CD4-positive, alpha-beta T cell (primary cell): ENCODE results near the gene TECPR1. TPM values are rescaled to one million over a fixed set of nuclear protein-coding genes. Genes with fewer than 3 reads are reported as not detected.

Experiments
- ATAC-seq: fragments of 200-7000 bp; cut with Tn5 transposase; one replicate; pipeline ENCODE4 v1.10.0; 2022; ENCODE audit warnings: mild to moderate bottlenecking; ENCODE audit not compliant: poor library complexity
- CTCF ChIA-PET: fragments of 350-600 bp; sonication (Branson Sonifier 250); formaldehyde crosslinking; loops from one replicate; lab custom pipeline; 2021; ENCODE audit warnings: antibody characterized with exemption, inconsistent platforms; lab: Charles Lee
- POLR2A ChIA-PET: fragments of 350-600 bp; sonication (Branson Sonifier 250); formaldehyde crosslinking; loops from one replicate; lab custom pipeline; 2021; ENCODE audit warnings: antibody characterized with exemption, inconsistent platforms; lab: Charles Lee
- DNase-seq, 14 experiments: peaks; one replicate each; pipeline ENCODE4 v3.0.0-alpha.2; 2013 to 2020; ENCODE audit warnings: mixed read lengths in 2 of 14
- H3K27ac ChIP-seq, 2 donors: one replicate each; pipeline versions ENCODE4 v1.5.1 to v1.7.0; 2013; ENCODE audit warnings: low read length in 2 of 2, low read depth in 1 of 2, mild to moderate bottlenecking in 1 of 2
- H3K27me3 ChIP-seq, 2 experiments: 1 replicate in 1 of 2; 2 replicates in 1 of 2; pipeline versions ENCODE4 v1.6.1 to v1.7.0; 2013; ENCODE audit warnings: low read length in 2 of 2, control low read depth in 1 of 2, mild to moderate bottlenecking in 1 of 2, moderate library complexity in 1 of 2; ENCODE audit not compliant: insufficient read depth in 2 of 2, control insufficient read depth in 1 of 2
- H3K36me3 ChIP-seq: one replicate; pipeline ENCODE4 v1.6.1; 2013; ENCODE audit warnings: low read length, control low read depth; ENCODE audit not compliant: insufficient read depth
- H3K4me1 ChIP-seq: one replicate; pipeline ENCODE4 v1.6.1; 2013; ENCODE audit warnings: low read length, control low read depth; ENCODE audit not compliant: insufficient read depth
- H3K4me3 ChIP-seq: one replicate; pipeline ENCODE4 v1.5.1; 2013; ENCODE audit warnings: mild to moderate bottlenecking, low read length, moderate library complexity
- H3K9me3 ChIP-seq, 2 experiments: 1 replicate in 1 of 2; 2 replicates in 1 of 2; pipeline versions ENCODE4 v1.6.1 to v1.7.0; 2013; ENCODE audit warnings: low read length in 2 of 2, mild to moderate bottlenecking in 2 of 2, control low read depth in 1 of 2, moderate library complexity in 1 of 2; ENCODE audit not compliant: control insufficient read depth in 1 of 2, insufficient read depth in 1 of 2
- H3K27ac Mint-ChIP-seq: one replicate; pipeline ENCODE4 v1.8.0; 2020; ENCODE audit warnings: mixed read lengths
- H3K27me3 Mint-ChIP-seq: one replicate; pipeline ENCODE4 v1.8.0; 2021; ENCODE audit warnings: mixed read lengths
- H3K36me3 Mint-ChIP-seq: one replicate; pipeline ENCODE4 v1.8.0; 2021; ENCODE audit warnings: low read depth, mixed read lengths
- H3K4me1 Mint-ChIP-seq: one replicate; pipeline ENCODE4 v1.8.0; 2021; ENCODE audit warnings: low read depth, mixed read lengths
- H3K4me3 Mint-ChIP-seq: one replicate; pipeline ENCODE4 v1.8.0; 2020; ENCODE audit warnings: mild to moderate bottlenecking, mixed read lengths
- H3K9me3 Mint-ChIP-seq: one replicate; pipeline ENCODE4 v1.8.0; 2020; ENCODE audit warnings: mixed read lengths
- CTCF ChIP-seq: fragments of 200-600 bp; IDR thresholded peaks from one replicate; pipeline ENCODE4 v1.8.0; 2022; ENCODE audit warnings: antibody characterized with exemption, mild to moderate bottlenecking
- intact Hi-C, 2 experiments: fragments of 100-400 bp; cut with DNase I in 1 of 2; cut with micrococcal nuclease in 1 of 2; formaldehyde crosslinking; loops; one replicate each; pipeline versions ENCODE4 v1.15.1 to v1.9.0; 2023 to 2025; cut with DNase I, micrococcal nuclease
- total RNA-seq, 174 experiments: library from RNA in 2 of 174; stranded (reverse) in 2 of 174; gene quantifications; one replicate each; pipeline ENCODE4 v1.2.3 and lab custom pipeline; 2021 to 2026

Gene TECPR1
- total RNA-seq, 2 experiments from 2014 or later, result 85.9 to 90.4 TPM

GRCh38 chr7:98291717-98292116, 39.7 kb upstream of the TECPR1 start:
- H3K27ac ChIP-seq, result no peak overlapping the region
- no peak overlapping the region for H3K4me3 Mint-ChIP-seq
- no peak for TF ChIP-seq CTCF
- peaks cover 14% of the 10 kb centered on the region for H3K36me3 Mint-ChIP-seq
- H3K9me3 Mint-ChIP-seq, result no peaks in the 10 kb centered on the region
- no peak overlapping the region for H3K4me3 ChIP-seq
- H3K27ac Mint-ChIP-seq, result no peak overlapping the region
- H3K27me3 ChIP-seq, result no peaks in the 10 kb centered on the region
- H3K36me3 ChIP-seq, result peaks cover 21% of the 10 kb centered on the region
- no peak for ATAC-seq
- intact Hi-C loops, result loop anchor here in 1 of 2 experiments (10.0 kb wide), 1 partner anchor 453 kb away; no protein-coding TSS in a partner anchor
- H3K4me1 ChIP-seq, result peaks cover 9% of the 10 kb centered on the region
- H3K27me3 Mint-ChIP-seq, result no peaks in the 10 kb centered on the region
- H3K4me1 Mint-ChIP-seq, result no peaks in the 10 kb centered on the region
- no peak for DNase-seq
- ChIA-PET POLR2A (no interaction called here), CTCF (no interaction called here)
- H3K9me3 ChIP-seq, result no peaks in the 10 kb centered on the region

- ChIA-PET CTCF (no interaction called here), POLR2A (interaction anchor here (0.6 kb wide), 1 partner anchor 18 kb away, joined by 3 read pairs; no protein-coding TSS in a partner anchor)
- Histone ChIP-seq H3K9me3 (no peaks in the 10 kb centered on the region), H3K27ac (no peak overlapping the region), H3K4me3 (no peak overlapping the region), H3K27me3 (no peaks in the 10 kb centered on the region), H3K36me3 (peaks cover 21% of the 10 kb centered on the region), H3K4me1 (peaks cover 31% of the 10 kb centered on the region)
- TF ChIP-seq CTCF, result no peak
- DNase-seq, result no peak
- ATAC-seq, result no peak
- no peaks in the 10 kb centered on the region for H3K9me3 Mint-ChIP-seq
- H3K27me3 Mint-ChIP-seq, result no peaks in the 10 kb centered on the region
- no peak overlapping the region for H3K4me3 Mint-ChIP-seq
- H3K27ac Mint-ChIP-seq, result no peak overlapping the region
- H3K4me1 Mint-ChIP-seq, result peaks cover 15% of the 10 kb centered on the region
- H3K36me3 Mint-ChIP-seq, result peaks cover 14% of the 10 kb centered on the region
- intact Hi-C loops, result loop anchor here in 1 of 2 experiments (10.0 kb wide), 3 partner anchors 425 to 1175 kb away; partner anchors contain the start of genes SDHAF3 and SMURF1
Measured at GRCh38 chr7:98289333-98289875, 37.4 kb upstream of the TECPR1 start.

- intact Hi-C loops, result loop anchor here in 1 of 2 experiments (10.0 kb wide), 3 partner anchors 423 to 1173 kb away; partner anchors contain the start of genes SDHAF3 and SMURF1
- CTCF ChIA-PET, result no interaction called here
Measured at GRCh38 chr7:98288064-98288823, 36.2 kb upstream of the TECPR1 start.

More at GRCh38 chr7:98288064-98288823, 36.2 kb upstream of the TECPR1 start:
- Mint-ChIP-seq H3K4me3 (no peak overlapping the region), H3K27me3 (no peaks in the 10 kb centered on the region), H3K9me3 (no peaks in the 10 kb centered on the region), H3K4me1 (peaks cover 24% of the 10 kb centered on the region), H3K27ac (no peak overlapping the region), H3K36me3 (peaks cover 14% of the 10 kb centered on the region)
- Histone ChIP-seq H3K27ac (no peak overlapping the region), H3K4me1 (peaks cover 43% of the 10 kb centered on the region), H3K9me3 (no peaks in the 10 kb centered on the region), H3K27me3 (no peaks in the 10 kb centered on the region), H3K36me3 (peaks cover 16% of the 10 kb centered on the region), H3K4me3 (no peak overlapping the region)
- POLR2A ChIA-PET, result no interaction called here
- ATAC-seq, result no peak
- DNase-seq, result no peak
- no peak for TF ChIP-seq CTCF
